AG10803 (cell line): ENCODE results near the gene CENPT.

Experiments
- DNase-seq: peaks from one replicate; pipeline ENCODE4 v3.0.0; 2010; ENCODE audit warnings: low read depth
- H3K4me3 ChIP-seq: 2 replicates; pipeline ENCODE4 v1.5.1; 2011; ENCODE audit warnings: mild to moderate bottlenecking, low read length, control low read depth
- TF ChIP-seq, protein P1 (sequence below): conservative IDR thresholded peaks from 2 replicates; pipeline ENCODE4 v1.5.1; 2011; ENCODE audit warnings: mild to moderate bottlenecking, low read length, control low read depth, inconsistent platforms

CENPT gene

GRCh38 chr16:67807148-67807682 is 40.3 kb downstream of the CENPT start:
- TF ChIP-seq, protein P1, sequence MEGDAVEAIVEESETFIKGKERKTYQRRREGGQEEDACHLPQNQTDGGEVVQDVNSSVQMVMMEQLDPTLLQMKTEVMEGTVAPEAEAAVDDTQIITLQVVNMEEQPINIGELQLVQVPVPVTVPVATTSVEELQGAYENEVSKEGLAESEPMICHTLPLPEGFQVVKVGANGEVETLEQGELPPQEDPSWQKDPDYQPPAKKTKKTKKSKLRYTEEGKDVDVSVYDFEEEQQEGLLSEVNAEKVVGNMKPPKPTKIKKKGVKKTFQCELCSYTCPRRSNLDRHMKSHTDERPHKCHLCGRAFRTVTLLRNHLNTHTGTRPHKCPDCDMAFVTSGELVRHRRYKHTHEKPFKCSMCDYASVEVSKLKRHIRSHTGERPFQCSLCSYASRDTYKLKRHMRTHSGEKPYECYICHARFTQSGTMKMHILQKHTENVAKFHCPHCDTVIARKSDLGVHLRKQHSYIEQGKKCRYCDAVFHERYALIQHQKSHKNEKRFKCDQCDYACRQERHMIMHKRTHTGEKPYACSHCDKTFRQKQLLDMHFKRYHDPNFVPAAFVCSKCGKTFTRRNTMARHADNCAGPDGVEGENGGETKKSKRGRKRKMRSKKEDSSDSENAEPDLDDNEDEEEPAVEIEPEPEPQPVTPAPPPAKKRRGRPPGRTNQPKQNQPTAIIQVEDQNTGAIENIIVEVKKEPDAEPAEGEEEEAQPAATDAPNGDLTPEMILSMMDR: peak; percentile 34
- H3K4me3 ChIP-seq: peak overlapping the region; percentile 86
- no peak for DNase-seq

DNA sequence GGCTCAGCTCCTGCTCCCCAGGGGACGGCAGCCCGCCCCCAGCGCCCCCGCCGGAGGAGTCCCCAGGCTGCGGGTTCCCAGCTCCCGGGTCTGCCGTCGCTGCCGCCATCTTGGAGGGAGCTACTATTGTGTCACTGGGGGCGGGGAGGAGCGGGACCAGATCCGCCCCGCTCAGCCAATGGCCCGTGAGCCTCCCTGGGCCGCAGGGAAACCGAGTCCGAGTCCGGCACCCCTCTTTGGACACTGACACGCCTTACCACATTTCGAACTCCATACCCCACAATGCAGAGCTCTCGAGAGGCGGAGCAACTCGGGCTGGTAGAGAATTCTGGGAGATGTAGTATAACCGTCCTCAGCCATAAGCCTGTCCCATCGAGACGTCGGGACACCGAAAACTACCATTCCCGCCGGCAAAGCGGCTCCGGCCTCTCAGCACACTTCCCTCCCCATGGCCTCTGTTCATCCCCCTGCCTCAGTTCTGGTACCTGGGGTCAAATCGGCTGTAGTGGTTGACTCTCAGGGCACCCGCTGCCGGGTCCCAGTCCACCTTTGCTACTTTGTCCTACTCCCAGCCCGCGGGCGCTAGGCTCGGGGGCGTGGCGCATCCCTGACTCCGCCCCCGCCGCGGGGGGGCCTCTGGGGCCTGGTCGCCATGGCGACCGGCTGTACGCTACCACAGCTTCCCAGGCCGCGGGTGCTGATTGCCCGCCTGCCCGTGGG is 40.9 kb downstream of the CENPT start, which contains the start of the genes RANBP10 and TSNAXIP1:
RANBP10 (minus strand) TSS at position 133 of the 720 bp plus-strand sequence; CDS start at position 109, 24 bp downstream.
TSNAXIP1 (plus strand) TSS at position 462 of the 720 bp plus-strand sequence. CDS start 261 bp downstream, outside the sequence.
- DNase-seq: peak; percentile 99
- TF ChIP-seq, protein P1: no peak
- peak within 1 kb of the TSS; percentile 96 for H3K4me3 ChIP-seq

DNA sequence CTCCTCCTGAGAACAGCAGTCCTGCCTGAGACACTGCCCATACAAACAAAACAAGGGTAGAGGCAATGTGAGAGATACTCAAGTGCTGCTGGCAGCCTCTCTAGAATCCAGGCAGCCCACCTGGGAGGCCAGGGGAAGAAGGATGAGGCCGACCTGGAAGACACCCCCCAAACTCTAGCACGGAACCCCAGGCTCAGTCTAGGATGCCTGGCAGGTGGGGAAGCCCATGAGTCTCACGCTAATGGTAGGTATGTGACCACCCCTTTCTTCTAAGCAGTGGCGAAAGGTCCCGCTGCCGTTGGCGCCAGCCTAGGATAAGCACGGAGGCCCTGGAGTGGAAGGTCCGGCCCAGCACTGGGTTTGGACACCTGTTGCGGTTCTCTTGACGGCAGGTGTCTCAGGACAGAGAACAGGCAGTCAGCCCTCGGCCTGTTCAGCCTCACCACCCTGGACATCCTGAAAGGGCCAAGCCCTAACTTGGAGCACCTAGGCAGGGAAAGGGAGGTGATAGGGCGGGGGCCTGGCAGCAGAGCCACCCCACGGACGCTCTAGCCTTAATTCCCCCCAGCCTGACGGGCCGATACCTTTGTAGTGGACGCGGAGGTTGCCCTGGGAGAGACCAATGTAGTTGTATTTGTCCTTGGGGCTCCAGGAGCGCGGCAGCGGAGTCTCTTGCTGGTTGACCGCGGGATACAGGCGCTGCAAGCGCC is 41.6 kb downstream of the CENPT start:
- TF ChIP-seq, protein P1: no peak
- H3K4me3 ChIP-seq: peak overlapping the region; percentile 96
- no peak for DNase-seq

DNA sequence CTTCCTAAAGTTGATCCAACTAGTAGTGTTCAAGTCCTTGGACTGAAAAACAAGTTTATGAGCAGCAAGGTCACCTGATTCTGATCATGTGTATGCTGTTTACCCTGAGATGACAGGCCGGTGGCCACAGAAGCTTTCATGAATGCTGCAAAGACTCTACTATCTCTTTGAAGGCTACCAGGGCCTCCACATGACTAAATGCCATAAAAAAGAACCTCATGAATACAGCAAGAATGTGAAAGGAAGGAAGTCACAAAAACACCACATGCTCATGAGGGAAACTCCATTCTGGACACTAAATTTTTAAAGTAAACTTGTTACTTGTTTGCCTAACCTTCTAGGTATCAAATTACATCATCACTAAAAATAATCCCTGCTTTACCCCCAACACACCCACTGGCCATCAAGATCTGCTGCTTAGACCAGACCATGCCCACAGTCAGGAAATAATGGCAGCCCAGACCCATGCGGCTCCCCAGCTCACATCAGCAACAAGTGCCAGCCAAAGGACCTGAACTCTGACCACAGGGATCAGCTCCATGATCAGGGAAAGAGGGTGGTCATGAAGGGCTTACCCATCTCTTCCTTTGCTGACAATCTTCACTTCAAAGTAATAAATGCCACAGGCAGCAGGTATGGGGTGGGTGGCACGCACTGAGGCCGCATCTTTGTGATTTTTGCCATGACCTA is 42.5 kb downstream of the CENPT start:
- TF ChIP-seq, protein P1: no peak
- no peak for DNase-seq
- peak overlapping the region; percentile 96 for H3K4me3 ChIP-seq

DNA sequence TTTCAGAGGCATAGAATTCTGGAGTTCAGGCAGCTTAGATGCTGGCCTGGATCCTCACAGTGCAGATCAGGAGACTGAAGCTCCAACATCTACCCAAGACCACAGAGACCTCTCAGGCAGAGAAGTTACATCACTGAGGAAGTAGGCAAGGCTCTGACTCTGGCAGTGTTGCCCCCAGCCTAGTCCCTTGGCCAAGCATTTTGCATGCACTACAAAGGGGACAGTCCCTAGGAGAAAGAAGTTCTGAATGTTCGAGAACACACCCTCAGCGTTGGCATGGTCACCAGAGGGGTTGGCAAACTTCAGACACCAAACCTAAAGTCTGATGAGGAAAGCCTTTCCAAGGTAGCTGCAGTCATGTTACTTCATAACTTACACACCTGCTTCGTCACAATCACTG is 43.6 kb downstream of the CENPT start:
- H3K4me3 ChIP-seq: no peak overlapping the region
- TF ChIP-seq, protein P1: no peak
- no peak for DNase-seq

GRCh38 chr16:67801883-67802282 is 45.6 kb downstream of the CENPT start:
- TF ChIP-seq, protein P1: no peak
- DNase-seq: no peak
- H3K4me3 ChIP-seq: no peak overlapping the region
